ENCODE results near the gene FBRSL1.
"Not testable (repeated sequence)": the region's sequence is repeated elsewhere in the genome, so short reads cannot be mapped to it uniquely, and the experiment has no call there.

Gene FBRSL1

GRCh38 chr12:132453361-132454192, 36.4 kb upstream of the FBRSL1 start:
- no peak for DNase-seq (ENCODE audit: low spot score)

- DNase-seq (ENCODE audit: low spot score) = no peak
Measured at GRCh38 chr12:132454193-132454932, 35.6 kb upstream of the FBRSL1 start.

GRCh38 chr12:132454933-132455418, 35.0 kb upstream of the FBRSL1 start:
- no peak for DNase-seq (ENCODE audit: low spot score)

- no peak for DNase-seq (ENCODE audit: low spot score)
Measured at GRCh38 chr12:132455565-132455964, 34.4 kb upstream of the FBRSL1 start.

- no peak for DNase-seq (ENCODE audit: low spot score)
Measured at GRCh38 chr12:132456186-132456943, 33.6 kb upstream of the FBRSL1 start.

- no peak for DNase-seq (ENCODE audit: low spot score)
Measured at GRCh38 chr12:132456944-132457495, 32.9 kb upstream of the FBRSL1 start.

GRCh38 chr12:132458441-132458840, 31.5 kb upstream of the FBRSL1 start:
- DNase-seq (ENCODE audit: low spot score) = no peak

GRCh38 chr12:132458846-132459641, 30.9 kb upstream of the FBRSL1 start:
- DNase-seq (ENCODE audit: low spot score) = no peak

- no peak for DNase-seq (ENCODE audit: low spot score)
Measured at GRCh38 chr12:132460571-132460970, 29.4 kb upstream of the FBRSL1 start.

- no peak for DNase-seq (ENCODE audit: low spot score)
Measured at GRCh38 chr12:132461526-132461925, 28.4 kb upstream of the FBRSL1 start.

GRCh38 chr12:132462788-132463187, 27.2 kb upstream of the FBRSL1 start:
- DNase-seq (ENCODE audit: low spot score) = no peak

- not testable (repeated sequence) for DNase-seq (ENCODE audit: low spot score)
Measured at GRCh38 chr12:132463284-132463924, 26.5 kb upstream of the FBRSL1 start.

- DNase-seq (ENCODE audit: low spot score) = not testable (repeated sequence)
Measured at GRCh38 chr12:132464304-132464703, 25.6 kb upstream of the FBRSL1 start.

GRCh38 chr12:132464820-132465219, 25.1 kb upstream of the FBRSL1 start:
- no peak for DNase-seq (ENCODE audit: low spot score)

- no peak for DNase-seq (ENCODE audit: low spot score)
Measured at GRCh38 chr12:132465269-132466190, 24.4 kb upstream of the FBRSL1 start.

- DNase-seq (ENCODE audit: low spot score) = no peak
Measured at GRCh38 chr12:132466241-132467201, 23.4 kb upstream of the FBRSL1 start.

GRCh38 chr12:132467511-132467910, 22.4 kb upstream of the FBRSL1 start:
- DNase-seq (ENCODE audit: low spot score) = no peak

- no peak for DNase-seq (ENCODE audit: low spot score)
Measured at GRCh38 chr12:132469423-132469822, 20.5 kb upstream of the FBRSL1 start.
